CD4-positive, alpha-beta T cell treated with Interleukin-17A for 4 hours (primary cell): Measurements from ENCODE around the gene ZNF547.
A peak's percentile ranks its signal among the peaks of the same experiment; 100 is the strongest.

Experiments
- DNase-seq: peaks from one replicate; pipeline ENCODE4 v3.0.0-alpha.2; 2020; ENCODE audit warnings: mixed read lengths

ZNF547 gene

GRCh38 chr19:57376151-57376550 is 12.8 kb downstream of the ZNF547 start:
- DNase-seq = no peak

- no peak for DNase-seq
Observed at GRCh38 chr19:57377498-57378146, 14.3 kb downstream of the ZNF547 start.

GRCh38 chr19:57380923-57381322 is 17.6 kb downstream of the ZNF547 start:
- no peak for DNase-seq

GRCh38 chr19:57382806-57383488 is 19.6 kb downstream of the ZNF547 start:
- DNase-seq = no peak

DNA sequence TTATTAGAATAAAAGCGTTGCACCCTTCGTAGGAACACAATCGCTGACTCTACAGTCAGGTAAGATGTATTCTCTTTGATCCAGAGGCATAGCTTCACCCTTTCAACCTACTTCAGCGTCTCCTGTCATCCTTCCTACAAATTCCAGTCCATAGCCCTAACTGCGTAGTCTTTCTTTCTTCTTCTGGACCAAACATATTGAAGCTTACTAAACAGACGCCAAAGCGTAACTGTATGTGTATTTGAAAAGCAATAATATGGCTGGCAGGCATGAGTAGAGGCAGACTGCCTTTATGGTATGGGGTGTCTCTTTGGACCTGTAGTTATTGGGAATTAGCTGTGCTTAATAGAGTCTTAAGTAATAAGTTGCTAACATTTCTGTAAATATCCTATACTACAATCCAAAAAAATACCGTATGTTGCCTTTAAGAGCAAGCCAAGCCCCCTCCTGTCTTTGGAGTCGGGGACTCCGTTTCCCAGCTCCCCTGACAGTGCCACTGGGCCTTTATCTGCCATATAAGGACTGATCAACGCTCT is 25.9 kb downstream of the ZNF547 start:
- no peak for DNase-seq

DNA sequence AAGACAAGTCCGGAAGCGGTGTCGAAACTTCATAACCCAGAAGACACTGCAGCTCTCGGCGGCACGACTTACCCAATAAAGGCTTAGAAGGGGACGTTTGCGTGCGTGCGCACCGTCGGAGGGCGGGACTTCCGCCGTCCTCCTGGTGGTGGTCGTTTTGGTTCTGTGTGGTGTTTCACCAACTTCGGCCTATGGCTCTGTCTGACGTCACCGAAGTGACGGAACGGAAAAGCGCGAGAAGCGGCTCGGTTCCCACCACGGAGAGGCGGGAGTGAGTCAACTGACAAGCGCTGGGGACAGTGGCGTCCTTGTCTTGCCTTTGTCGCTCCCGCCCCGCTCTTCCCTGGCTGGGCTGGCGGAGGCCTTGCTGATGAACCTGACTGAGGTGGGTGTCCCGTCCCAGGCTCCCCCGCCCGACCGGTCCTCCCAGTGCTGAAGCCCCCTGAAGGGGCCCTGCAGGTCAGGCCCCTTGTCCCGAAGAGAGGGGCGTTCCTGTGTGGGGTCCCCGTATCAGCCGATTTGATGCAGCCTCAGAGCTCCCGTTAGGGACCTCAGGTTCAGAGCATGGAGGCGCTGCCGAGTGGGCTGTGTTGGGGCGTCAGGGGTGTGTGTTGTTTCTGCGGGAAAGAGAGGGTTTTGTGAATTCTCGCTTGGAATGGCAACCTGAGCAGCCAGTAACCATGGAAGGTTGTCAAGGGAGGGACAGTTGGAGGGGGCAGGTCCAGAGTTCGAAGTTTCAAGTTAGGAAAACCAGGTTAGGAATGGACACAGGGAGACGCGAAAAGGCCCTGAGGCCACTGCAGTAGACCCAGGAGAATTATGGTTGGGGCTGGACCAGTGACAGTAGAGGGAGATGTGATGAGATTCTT is 26.6 kb downstream of the ZNF547 start, which contains the start of gene ZNF548:
TSS of gene ZNF548 (plus strand) at position 125 of the 869 bp plus-strand sequence. CDS start at position 371, 246 bp downstream.
- peak; percentile 95 for DNase-seq

DNA sequence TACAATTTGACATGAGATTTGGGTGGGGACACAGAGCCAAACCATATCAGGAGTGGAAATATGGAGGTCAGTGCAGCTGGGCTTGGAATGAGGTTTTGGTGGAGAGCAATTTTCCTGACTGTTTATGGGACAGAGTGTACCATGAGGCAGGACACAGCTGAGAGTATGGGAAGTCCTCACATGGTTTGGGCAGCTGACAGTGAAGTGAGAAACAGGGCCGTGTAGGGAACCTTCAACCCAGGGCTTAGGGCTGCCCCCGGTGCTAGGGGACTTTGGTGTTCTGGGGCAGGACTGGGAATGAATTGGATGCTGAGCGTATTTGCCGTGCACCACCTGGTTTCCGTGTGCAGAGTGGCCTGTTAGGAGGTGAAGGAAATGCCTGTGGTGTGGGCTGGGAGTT is 32.4 kb downstream of the ZNF547 start:
- no peak for DNase-seq

DNA sequence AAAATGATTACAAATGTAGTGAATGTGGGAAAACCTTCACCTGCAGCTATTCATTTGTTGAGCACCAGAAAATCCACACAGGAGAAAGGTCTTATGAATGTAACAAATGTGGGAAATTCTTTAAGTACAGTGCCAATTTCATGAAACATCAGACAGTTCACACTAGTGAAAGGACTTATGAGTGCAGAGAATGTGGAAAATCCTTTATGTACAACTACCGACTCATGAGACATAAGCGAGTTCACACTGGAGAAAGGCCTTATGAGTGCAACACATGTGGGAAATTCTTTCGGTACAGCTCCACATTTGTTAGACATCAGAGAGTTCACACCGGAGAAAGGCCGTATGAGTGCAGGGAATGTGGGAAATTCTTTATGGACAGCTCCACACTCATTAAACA is 35.5 kb downstream of the ZNF547 start:
- no peak for DNase-seq

GRCh38 chr19:57403737-57404563 is 40.6 kb downstream of the ZNF547 start:
- DNase-seq = no peak

DNA sequence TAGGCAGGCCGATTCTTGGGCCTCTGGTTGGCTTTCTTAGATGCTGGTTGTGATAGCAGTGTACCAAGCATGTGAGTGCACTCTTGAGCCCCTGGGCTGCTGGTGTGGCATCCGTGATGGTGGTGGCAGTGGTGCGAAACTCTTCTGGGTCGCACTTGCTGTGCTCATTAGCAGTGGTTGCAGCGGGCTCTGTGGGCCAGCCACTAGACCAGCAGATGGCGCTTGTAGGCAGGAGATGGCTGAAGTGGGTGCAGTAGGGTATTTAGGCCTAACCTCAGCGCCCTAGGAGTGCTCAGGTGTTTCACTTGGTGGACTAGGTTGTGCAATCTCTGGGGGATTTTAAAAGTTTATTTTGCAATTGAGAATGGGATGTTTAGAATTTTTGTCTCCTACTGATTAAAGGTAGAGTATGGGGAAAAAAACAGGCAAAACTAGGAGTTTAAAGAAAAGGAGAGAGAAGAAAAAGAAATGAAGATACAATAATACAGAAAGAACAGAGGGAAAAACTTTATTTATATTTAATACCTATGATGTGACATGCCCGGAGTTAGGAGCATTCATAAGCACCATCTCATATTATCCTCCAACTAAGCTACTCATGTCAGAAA is 43.3 kb downstream of the ZNF547 start:
- peak; percentile 72 for DNase-seq

DNA sequence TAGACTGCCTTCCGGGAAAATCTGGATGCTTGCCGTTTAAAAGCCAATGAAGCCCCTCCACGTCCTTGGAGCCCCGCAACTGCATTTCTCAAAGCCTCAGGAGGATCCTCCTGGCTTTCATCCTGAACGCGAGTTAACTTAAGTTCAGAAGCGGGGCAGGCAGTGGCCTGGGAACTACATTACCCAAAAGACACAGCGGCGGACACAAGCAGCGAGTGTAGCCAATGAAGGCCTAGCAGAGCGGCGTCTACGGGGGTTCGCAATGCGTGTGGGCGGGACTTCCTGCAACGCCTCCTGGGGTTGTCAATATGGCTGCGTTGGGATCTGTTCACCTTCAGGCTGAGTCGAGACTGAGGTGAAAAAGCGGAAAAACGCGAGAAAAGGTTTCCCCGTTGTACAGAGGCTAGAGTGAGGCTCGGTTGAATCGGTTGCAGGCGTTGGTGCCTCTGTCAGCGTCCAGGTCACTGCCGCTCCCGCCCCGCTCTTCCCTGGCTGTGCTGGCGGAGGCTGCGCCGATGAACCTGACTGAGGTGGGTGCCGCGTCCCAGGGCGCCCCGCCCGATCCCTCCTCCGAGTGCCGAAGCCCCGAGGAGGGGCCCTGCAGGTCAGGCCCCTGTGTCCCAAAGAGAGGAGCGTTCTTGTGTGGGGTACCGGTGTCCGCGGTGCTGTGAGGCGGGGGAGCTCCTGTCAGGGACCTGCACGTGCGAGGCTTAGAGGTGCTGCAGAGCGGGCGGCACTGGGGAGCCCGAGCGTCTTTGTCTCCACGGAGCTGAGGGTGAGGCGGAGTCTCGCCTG is 47.7 kb downstream of the ZNF547 start, which contains the start of gene ZNF17:
TSS of gene ZNF17 (plus strand) at position 285 of the 795 bp plus-strand sequence. CDS start 2,455 bp downstream, outside the sequence.
- peak; percentile 94 for DNase-seq

GRCh38 chr19:57419439-57419838 is 56.1 kb downstream of the ZNF547 start:
- DNase-seq = no peak

- no peak for DNase-seq
Observed at GRCh38 chr19:57421037-57421436, 57.7 kb downstream of the ZNF547 start.
